Liver (tissue), 3 donors: Measurements from ENCODE around the gene POLN.

Experiments used
- ATF3 ChIP-seq: IDR thresholded peaks from 2 replicates; pipeline ENCODE4 v1.6.1; 2016; ENCODE audit warnings: antibody characterized with exemption
- CTCF ChIP-seq: fragments of 150-350 bp; IDR thresholded peaks from 2 replicates; pipeline ENCODE4 v1.5.1; 2017; ENCODE audit warnings: improper control_type of control experiment, low read depth, low read length; ENCODE audit not compliant: missing input control
- EGR1 ChIP-seq, 2 donors: IDR thresholded peaks; 2 replicates each; pipeline ENCODE4 v1.6.1; 2016 to 2018; ENCODE audit warnings: antibody characterized with exemption in 2 of 2, low read depth in 2 of 2
- GABPA ChIP-seq, 2 donors: IDR thresholded peaks in 1 of 2; conservative IDR thresholded peaks in 1 of 2; 2 replicates each; pipeline ENCODE4 v1.6.1; 2016; ENCODE audit warnings: antibody characterized with exemption in 2 of 2, mild to moderate bottlenecking in 1 of 2, moderate library complexity in 1 of 2
- HNF4G ChIP-seq: IDR thresholded peaks from 2 replicates; pipeline ENCODE4 v1.6.1; 2016; ENCODE audit warnings: antibody characterized with exemption
- MAX ChIP-seq: IDR thresholded peaks from 2 replicates; pipeline ENCODE4 v1.6.1; 2016; ENCODE audit warnings: antibody characterized with exemption
- RAD21 ChIP-seq, 2 donors: IDR thresholded peaks; 2 replicates each; pipeline ENCODE4 v1.6.1; 2016; ENCODE audit warnings: antibody characterized with exemption in 2 of 2, mild to moderate bottlenecking in 2 of 2
- REST ChIP-seq: IDR thresholded peaks from 2 replicates; pipeline ENCODE4 v1.6.1; 2016; ENCODE audit warnings: antibody characterized with exemption, mild to moderate bottlenecking
- SP1 ChIP-seq: IDR thresholded peaks from 2 replicates; pipeline ENCODE4 v1.6.1; 2018; ENCODE audit warnings: antibody characterized with exemption, mild to moderate bottlenecking
- TAF1 ChIP-seq: conservative IDR thresholded peaks from 2 replicates; pipeline ENCODE4 v1.6.1; 2016; ENCODE audit warnings: antibody characterized with exemption, mild to moderate bottlenecking
- donor health status: healthy.
- donor health status: healthy.

- no peak for TF ChIP-seq TAF1
- no peak for TF ChIP-seq CTCF
- TF ChIP-seq ATF3, result no peak
- no peak for TF ChIP-seq EGR1 (IDR thresholded peaks at IDR 0.05; ENCODE audit: low read depth in 2 of 2)
- no peak for TF ChIP-seq RAD21 (IDR thresholded peaks at IDR 0.05)
- TF ChIP-seq SP1, result no peak
- TF ChIP-seq GABPA (IDR thresholded peaks at IDR 0.05 in 1 of 2, conservative IDR thresholded peaks at IDR 0.05 in 1 of 2), result no peak
- TF ChIP-seq MAX, result no peak
- no peak for TF ChIP-seq HNF4G
- TF ChIP-seq REST, result no peak
Measured at GRCh38 chr4:2059046-2059725, 182.7 kb downstream of the POLN start, which contains the start of gene NAT8L.
